Measurements from ENCODE around the gene CD14.
"Not testable (repeated sequence)": the region's sequence is repeated elsewhere in the genome, so short reads cannot be mapped to it uniquely, and the experiment has no call there.

Gene CD14

DNA sequence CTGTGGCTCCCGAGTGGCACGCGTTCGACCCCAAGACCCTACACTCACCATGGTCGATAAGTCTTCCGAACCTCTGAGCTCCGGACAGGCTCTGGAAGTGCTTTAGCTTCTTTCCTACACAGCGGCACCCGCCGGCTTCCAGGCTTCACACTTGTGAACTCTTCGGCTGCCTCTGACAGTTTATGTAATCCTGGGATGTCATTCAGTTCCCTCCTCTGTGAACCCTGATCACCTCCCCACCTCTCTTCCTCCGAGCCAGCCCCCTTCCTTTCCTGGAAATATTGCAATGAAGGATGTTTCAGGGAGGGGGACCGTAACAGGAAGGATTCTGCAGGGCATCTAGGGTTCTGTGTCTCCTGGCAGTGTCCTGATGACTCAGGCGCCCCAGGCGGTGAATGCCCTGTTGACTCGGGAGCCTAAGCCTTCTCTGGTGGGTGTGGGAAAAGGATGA is at the start of gene CD14:
CD14 (minus strand) TSS at position 155 of the 451 bp plus-strand sequence; CDS start at position 51, 104 bp downstream.
- no peak for DNase-seq

GRCh38 chr5:140678993-140679392 is 46.0 kb upstream of the CD14 start:
- no peak for DNase-seq

- no peak for DNase-seq
Observed at GRCh38 chr5:140677947-140678346, 45.0 kb upstream of the CD14 start.

DNA sequence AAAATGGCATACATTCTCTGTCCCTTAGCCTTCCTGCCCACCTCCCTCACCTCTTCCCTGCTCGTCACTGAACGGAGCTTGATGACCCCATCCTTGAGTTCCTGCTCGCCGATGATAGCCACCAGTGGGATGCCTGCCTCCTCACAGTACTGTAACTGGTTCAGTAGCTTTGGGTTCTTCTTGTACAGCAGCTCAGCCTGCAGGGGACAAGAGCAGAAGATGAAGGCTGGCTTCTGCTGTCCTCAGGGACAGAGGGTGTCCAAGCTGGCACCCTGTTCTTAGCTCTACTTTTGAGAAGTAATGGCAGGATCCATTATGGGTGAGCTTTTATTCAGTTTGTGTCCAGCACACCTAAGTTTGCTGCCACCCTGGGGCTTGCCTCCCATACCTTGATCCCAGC is 41.7 kb upstream of the CD14 start:
- no peak for DNase-seq

GRCh38 chr5:140674211-140674610 is 41.2 kb upstream of the CD14 start:
- DNase-seq: no peak

DNA sequence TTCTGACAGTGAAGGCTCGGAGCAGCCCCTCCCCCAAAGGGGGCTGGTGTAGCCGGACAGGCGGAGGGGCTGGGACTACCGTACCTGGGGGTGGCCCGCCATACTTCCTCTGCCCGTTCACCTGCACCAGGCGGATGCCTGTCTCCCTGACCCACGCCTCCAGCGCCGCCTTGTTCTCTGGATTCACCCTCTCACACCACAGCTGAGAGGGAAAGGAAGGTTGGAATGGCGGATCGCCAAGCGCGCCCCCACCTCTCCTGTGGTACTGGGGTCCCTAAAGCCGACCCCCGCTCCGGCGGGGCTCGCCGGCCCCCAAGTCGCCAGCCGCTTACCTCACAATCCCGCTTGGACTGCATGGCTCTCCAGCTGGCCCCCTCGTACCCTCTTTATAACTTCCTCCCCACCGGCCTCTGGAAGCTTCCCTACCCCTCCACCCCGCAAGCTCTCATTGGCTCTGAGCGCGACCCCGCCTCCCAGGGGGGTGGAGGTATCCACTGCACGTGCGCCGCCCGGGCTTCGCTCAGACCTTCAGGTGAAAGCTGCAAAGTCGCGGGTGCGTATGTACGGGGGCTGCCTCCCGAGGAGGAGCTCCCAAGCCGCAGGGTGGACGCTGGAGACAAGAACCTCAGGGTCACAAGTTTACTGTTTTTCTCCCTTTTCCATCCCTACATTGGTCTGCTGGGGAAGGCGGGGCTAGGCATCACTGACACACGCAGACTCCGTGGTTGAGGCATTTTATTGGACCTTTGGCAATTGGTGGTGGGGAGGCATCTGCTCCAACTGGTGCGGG is 40.4 kb upstream of the CD14 start, which contains the start of gene DND1:
DND1 (minus strand) TSS at position 390 of the 790 bp plus-strand sequence; CDS start at position 356, 34 bp downstream.
- DNase-seq: no peak

DNA sequence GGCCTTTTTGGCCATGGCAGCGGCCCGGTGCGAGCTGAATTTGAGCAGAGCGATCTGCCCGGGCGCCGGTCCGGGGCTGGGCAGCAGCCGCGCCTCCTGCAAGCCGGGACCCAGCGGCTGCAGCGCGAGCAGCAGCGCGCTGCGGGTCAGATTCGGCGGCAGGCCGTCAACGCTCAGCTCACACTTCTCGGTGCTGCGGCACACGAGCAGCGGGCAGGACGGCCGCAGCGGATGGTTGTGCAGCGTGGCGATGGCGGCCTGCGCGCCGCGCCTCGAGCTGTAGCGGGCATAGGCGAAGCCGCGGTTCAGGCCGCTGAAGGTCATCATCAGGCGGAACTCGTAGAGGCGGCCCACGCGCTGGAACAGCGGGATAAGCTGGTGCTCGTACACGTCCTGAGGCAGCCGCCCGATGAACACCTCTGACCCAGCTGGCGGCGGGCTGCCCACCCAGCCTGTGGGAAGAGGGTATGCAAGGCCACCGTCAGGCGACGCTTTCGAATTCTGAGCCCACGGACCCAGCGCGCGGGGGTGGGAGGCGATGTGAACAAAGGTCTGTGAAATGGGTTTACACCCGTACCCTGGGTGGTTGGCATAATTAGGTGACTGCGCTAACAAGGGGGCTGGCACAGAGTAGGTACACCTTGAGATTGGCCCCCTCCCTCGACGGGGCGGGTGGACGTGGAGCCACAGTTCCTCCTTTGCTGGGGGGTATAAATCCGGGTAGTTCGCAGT is 39.6 kb upstream of the CD14 start:
- DNase-seq: no peak

GRCh38 chr5:140671472-140672125 is 38.6 kb upstream of the CD14 start:
- no peak for DNase-seq

DNA sequence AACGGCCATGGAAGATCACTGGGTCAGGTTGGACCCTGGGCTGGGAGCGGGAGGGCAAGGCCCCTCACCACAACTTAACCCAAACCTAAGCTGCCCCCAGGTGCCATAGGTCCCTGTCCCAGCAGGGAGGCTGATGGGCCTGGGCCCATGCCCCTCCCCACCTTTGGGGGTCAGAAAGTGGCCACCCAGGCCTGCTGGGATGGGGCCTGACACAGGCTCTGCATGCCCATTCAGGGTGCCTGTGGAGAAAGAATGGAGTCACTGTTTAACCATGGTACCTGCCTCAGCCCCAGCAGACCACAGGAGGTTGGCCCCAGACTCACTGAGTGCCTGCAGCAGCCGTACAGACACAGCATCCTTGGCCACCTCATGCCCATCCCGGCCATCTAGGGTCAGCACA is 38.1 kb upstream of the CD14 start:
- DNase-seq: not testable (repeated sequence)

DNA sequence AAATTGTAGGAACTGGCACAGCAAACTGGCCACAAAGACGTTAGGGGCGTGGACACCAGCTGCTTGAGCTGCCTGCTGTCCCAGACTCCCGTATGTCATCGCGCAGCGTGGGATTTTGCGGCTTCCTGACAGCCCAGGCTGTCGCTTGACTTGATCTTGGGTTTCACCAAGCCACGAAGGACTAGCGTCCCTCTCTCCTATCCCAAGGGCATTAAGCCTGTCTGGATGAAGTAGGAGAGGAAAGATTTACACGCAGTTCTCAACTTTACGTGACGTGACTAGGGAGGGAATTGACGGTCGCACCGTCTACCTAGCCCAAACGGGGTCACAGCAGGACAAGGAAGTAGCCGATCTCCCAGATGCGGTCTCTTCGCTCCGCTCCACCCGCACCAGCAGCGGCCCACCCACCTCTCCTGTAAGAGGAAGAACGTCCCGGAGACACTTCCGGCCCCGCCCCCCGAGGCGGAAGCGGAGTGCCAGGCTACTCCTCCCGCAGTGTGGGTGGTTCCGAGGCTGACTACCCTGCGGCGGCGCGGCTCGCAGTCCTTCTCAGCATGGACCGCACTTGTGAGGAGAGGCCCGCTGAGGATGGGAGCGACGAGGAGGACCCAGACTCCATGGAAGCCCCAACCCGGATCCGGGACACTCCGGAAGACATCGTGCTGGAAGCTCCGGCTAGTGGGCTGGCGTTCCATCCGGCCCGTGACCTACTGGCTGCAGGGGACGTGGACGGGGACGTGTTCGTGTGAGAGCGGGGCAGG is 31.6 kb upstream of the CD14 start, which contains the start of gene WDR55:
WDR55 (plus strand) TSS at position 546 of the 761 bp plus-strand sequence; CDS start at position 555, 9 bp downstream.
- DNase-seq: peak; percentile 97

DNA sequence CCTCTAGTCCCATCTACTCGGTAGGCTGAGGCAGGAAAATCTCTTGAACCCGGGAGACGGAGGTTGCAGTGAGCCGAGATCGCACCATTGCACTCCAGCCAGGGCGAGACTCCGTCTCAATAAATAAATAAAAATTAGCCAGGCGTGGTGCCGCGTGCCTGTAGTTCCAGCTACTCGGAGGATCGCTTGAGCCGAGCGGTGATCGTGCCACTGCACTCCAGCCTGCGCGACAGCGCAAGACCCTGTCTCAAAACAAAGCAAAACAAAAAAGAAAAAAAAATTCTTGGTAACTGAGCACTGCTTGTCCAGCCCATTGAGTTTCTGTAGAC is 31.0 kb upstream of the CD14 start:
- no peak for DNase-seq

DNA sequence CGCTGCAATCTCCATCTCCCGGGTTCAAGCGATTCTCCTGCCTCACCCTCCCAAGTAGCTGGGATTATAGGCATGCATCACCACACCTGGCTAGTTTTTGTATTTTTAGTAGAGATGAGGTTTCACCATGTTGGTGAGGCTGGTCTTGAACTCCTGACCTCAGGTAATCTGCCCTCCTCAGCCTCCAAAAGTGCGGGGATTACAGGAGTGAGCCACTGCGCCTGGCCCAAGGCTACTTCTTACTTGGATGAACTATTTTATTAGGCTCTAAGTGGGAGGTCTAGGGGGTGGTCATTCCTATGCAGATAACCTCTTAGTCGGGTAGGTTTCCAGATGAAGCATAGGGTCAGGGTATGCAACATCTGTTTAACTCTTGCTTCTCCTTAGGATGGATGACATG is 27.4 kb upstream of the CD14 start:
- DNase-seq: not testable (repeated sequence)

GRCh38 chr5:140658870-140659269 is 25.9 kb upstream of the CD14 start:
- no peak for DNase-seq

GRCh38 chr5:140647042-140647419 is 14.1 kb upstream of the CD14 start:
- no peak for DNase-seq

- DNase-seq: no peak
Observed at GRCh38 chr5:140642718-140643117, 9.7 kb upstream of the CD14 start.

- DNase-seq: no peak
Observed at GRCh38 chr5:140641716-140642115, 8.7 kb upstream of the CD14 start.

DNA sequence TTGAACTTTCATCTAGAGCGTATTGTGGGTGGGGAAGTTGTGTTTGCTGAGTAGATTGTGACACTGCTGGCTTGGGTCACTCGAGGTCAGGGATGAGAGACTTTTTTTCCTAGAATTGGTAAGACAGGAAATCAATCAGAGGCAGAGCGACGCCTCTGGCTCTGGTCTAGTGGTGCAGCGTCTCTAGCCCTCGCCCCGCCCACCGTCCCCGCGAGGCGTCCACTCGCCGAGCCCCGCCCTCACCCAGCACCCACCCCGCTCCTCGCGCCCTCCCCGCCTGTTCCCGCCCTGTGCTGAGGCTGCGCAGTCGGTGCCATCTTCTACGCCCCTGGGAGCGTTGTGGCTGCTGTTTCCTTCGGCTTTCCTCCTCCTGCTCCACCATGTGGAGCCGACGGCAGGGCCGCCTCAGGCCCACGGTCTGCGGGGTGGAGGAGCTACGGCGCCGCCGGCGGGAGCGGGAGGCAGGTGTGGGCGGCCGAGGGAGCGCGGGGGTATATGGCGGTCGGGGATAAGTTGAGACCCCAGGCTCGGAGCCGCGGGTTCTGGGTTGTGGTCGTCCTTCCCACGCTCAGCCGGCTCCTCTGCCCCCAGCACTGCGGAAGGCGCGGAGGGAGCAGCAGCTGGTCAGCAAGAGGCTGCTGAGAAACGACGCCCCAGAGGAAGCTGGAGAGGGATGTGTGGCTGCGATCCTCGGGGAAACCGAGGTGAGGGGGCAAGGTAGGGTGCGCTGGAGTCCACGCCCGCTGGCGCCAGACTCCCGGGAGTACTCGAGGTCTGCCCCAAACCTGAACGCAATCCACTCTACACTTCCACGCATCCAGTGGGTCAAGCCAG is 6.4 kb upstream of the CD14 start, which contains the start of gene TMCO6:
TMCO6 (plus strand) TSS at position 304 of the 834 bp plus-strand sequence; CDS start at position 381, 77 bp downstream.
- peak; percentile 98 for DNase-seq

DNA sequence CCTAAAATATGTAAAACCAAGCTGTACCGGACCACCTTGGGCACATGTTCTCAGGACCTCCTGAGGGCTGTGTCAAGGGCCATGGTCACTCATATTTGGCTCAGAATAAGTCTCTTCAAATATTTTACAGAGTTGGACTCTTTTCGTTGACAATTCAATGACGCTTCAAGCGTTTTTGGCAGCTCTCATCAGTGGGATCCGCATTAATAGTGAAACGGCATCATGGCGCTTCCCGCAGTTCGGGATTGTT is 5.8 kb upstream of the CD14 start:
- DNase-seq: not testable (repeated sequence)

DNA sequence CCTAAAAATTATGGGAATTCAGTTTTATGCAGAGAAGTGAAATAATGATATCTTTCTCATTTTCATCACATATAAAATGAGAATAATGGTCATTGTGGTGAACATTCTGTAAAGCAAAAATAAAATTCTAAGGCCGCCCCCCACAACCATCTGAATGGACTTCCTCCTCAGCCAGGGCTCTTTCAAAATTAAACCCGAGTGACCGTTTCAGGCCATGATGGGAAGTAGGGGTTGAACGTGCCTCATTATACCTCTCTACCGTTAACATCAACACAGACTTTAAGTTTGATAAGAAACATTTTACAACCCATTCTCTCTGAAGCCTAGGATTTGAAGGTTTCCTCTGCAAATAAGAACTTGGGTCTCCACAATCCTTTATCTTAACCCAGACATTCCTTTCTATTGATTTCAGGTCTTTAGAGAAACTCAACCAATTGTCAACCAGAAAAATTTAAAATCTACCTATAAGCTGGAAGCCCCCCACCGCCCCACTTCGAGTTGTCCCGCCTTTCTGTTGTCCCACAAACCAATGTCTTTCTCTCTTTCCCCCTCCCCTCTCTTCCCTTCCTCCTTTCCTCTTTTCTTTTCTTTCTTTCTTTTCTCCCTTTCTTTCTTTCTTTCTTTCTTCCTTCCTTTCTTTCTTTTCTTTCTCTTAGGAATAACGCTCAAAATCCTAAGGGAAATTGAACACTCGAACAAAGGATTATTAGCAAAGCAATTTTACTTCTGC is 4.6 kb upstream of the CD14 start:
- no peak for DNase-seq

DNA sequence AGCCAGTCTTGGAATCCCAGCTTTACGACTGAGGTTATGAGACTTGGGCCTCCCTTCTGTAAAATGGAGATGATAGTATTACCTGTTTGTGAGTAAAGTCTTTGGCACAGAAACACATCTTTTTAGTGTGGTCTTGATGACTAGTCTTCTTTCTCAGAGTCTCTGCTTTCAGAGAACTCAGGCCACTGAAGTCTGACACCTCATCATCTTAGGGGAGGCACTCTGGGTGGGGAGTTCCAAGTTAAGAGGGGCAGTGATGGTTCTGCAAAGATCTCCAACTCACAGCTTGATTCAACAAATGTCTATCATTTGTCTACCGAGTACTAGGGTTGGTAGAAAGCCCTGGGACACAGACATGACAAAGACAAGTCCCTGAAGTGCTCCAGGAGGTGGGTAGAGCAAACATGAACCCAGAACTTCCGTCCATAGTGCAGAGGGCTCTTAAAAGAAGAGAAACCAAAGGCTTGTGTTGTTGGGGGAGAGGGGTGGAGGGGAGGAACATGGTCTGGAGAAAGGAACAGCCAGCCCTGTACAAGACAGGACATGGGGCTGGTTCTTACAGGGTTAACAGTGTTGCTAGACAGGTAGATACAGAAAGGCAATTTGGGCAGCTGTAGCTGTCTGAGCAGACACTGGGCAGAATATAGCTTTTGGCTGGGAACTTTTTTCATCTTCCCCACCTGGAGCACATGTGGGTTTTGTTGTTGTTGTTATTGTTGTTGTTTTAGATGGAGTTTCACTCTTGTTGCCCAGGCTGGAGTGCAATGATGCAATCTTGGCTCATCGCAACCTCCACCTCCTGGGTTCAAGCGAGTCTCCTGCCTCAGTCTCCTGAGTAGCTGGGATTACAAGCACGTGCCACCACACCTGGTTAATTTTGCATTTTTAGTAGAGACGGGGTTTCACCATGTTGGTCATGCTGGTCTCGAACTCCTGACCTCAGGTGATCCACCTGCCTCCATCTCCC is 2.6 kb upstream of the CD14 start:
- no peak for DNase-seq

All from activated naive CD4-positive, alpha-beta T cell treated with anti-CD3 and anti-CD28 coated beads, Interleukin-2, amount 50 U/mL, for 16 hours (primary cell).